Adrenal gland (tissue), 12 donors: Measurements from ENCODE around the gene STAP2. TPM values are rescaled to one million over a fixed set of nuclear protein-coding genes. Genes with fewer than 3 reads are reported as not detected.

Experiments
- DNase-seq, 7 donors: peaks; one replicate each; pipeline ENCODE4 v3.0.0-alpha.2; 2019 to 2020
- H3K27ac ChIP-seq, 5 donors: fragments of 200-600 bp; sonication (generic) in 4 of 5; 1 replicate in 3 of 5; 2 replicates in 2 of 5; pipeline versions ENCODE4 v1.5.1 to v1.8.0; 2016 to 2020; ENCODE audit warnings: mild to moderate bottlenecking in 1 of 5
- H3K27me3 ChIP-seq: fragments of 200-600 bp; 2 replicates; pipeline ENCODE4 v1.8.0; 2021
- H3K36me3 ChIP-seq, 2 donors: fragments of 200-600 bp; replicated peaks in 1 of 2; 1 replicate in 1 of 2; 2 replicates in 1 of 2; pipeline versions ENCODE4 v1.5.1 to v1.8.0; 2018 to 2022
- H3K4me1 ChIP-seq, 2 donors: fragments of 200-600 bp; replicated peaks in 1 of 2; 1 replicate in 1 of 2; 2 replicates in 1 of 2; pipeline versions ENCODE4 v1.5.1 to v1.8.0; 2018 to 2021
- H3K4me3 ChIP-seq, 4 donors: fragments of 200-600 bp; sonication (generic) in 3 of 4; one replicate each; pipeline ENCODE4 v1.5.1; 2016 to 2018
- H3K9me3 ChIP-seq, 3 donors: fragments of 200-600 bp; sonication (generic) in 1 of 3; replicated peaks in 1 of 3; 1 replicate in 2 of 3; 2 replicates in 1 of 3; pipeline versions ENCODE4 v1.5.1 to v1.8.0; 2016 to 2021
- POLR2A ChIP-seq, 2 donors: fragments of 450-650 bp; IDR thresholded peaks; one replicate each; pipeline ENCODE4 v1.6.1; 2017; ENCODE audit warnings: antibody characterized with exemption in 2 of 2, mild to moderate bottlenecking in 2 of 2, moderate library complexity in 1 of 2
- WGBS, 4 donors: extraction: QIAGEN DNeasy Blood & Tissue Kit in 2 of 4; methylation state at CpG; one replicate each; pipeline versions ENCODE4 v1.1.5 to v1.1.7; 2013 to 2017; 5-methylcytosine and 5-hydroxymethylcytosine counted together
- intact Hi-C, 2 donors: fragments of 100-400 bp; cut with DNase I; formaldehyde crosslinking; loops; one replicate each; pipeline versions ENCODE4 v1.14.1 to v1.15.0; 2022 to 2023
- polyA plus RNA-seq, 3 donors: library from polyadenylated mRNA; stranded (reverse); fragments of 200-250 nt in 2 of 3; fragments of 350-450 nt in 1 of 3; fragmentation: Illumina TruSeq in 1 of 3; extraction: RNeasy Lipid Tissue Mini Kit (QIAGEN cat#74804) in 1 of 3; gene quantifications; one replicate each; pipeline ENCODE4 v1.2.3, GENCODE V29; 2013 to 2014
- total RNA-seq, 9 donors: library from RNA; depleted of rRNA in 4 of 9; stranded (reverse); fragments of >200 nt in 4 of 9; fragments of 120-200 nt in 1 of 9; fragmentation: NEBNext Ultra II Directional in 1 of 9; extraction: Animal tissue kit (Norgen Biotek cat#: 25700) in 1 of 9; gene quantifications; one replicate each; pipeline versions ENCODE4 v1.1.0 to v1.2.4, GENCODE V29; 2013 to 2023
- TF ChIP-seq, protein P1 (sequence below), 6 experiments: fragments of 450-650 bp in 4 of 6; fragments of 200-600 bp in 2 of 6; sonication (generic) in 1 of 6; IDR thresholded peaks; 1 replicate in 5 of 6; 2 replicates in 1 of 6; pipeline versions ENCODE4 v1.5.1 to v1.8.0; 2016 to 2021; ENCODE audit warnings: antibody characterized with exemption in 6 of 6, mild to moderate bottlenecking in 2 of 6, moderate library complexity in 1 of 6
- donor health status: healthy with polysubstance abuse.
- donor health status: Bipolar disorder and iron deficiency.
- donor health status: DM: yes; HTN: yes; CAD: no.
- donor health status: DM: no; HTN: no; CAD: no.
- donor health status: DM: no; HTN: no; CAD: no.
- donor health status: DM: yes; HTN: yes; CAD: no.

Gene STAP2
- total and polyA plus RNA-seq, 12 donors: 5.7 to 106 (median 36.5) TPM

DNA sequence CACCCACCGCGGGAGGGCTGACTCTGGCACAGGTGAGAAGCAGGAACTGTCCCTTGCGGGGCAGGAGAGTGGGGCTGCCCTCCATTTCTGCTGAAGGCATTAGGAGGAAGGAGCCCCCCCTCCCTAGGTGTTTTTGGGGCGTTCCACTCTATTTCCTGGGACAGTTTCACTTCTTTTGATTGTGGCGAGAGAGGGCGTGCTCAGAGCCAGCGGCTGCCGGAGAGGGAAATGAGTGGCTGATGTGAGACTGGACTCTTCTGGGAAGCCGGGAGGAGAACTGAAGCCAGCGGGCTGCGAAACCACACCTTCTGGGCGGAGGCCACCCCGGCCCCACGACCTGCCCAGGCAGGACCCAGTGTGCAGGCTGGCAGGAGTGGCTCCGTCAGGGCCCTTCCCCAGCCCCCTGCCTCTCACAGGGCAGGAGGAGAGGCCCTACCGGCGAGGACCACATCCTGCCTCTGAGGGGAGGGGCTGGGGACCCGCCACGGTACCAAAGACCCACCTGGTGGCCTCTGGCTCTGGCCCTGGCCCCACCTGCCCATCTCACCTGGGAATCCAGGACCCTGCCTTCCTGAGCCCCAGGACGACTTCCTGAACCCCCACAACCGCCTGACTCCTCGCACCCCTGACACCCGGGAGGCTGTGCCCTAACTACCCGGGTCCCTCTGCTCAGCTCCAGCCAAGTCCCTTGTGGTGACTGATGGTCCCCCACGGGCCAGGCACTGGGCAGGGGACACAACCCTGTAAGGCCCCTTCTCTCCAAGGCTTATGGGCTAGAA, 30.7 kb upstream of the STAP2 start:
- Histone ChIP-seq H3K9me3 (no peaks in the 10 kb centered on the region), H3K4me1 (peaks cover 61 to 68% of the 10 kb centered on the region in 2 donors), H3K36me3 (peaks cover 0 to 28% of the 10 kb centered on the region in 2 donors), H3K27ac (peak overlapping the region in 4 of 5 donors; percentile 4 to 96 (median 72)), H3K4me3 (peak overlapping the region in 1 of 4 donors; percentile 22), H3K27me3 (no peaks in the 10 kb centered on the region)
- intact Hi-C loops: no loop called here
- TF ChIP-seq, protein P1, sequence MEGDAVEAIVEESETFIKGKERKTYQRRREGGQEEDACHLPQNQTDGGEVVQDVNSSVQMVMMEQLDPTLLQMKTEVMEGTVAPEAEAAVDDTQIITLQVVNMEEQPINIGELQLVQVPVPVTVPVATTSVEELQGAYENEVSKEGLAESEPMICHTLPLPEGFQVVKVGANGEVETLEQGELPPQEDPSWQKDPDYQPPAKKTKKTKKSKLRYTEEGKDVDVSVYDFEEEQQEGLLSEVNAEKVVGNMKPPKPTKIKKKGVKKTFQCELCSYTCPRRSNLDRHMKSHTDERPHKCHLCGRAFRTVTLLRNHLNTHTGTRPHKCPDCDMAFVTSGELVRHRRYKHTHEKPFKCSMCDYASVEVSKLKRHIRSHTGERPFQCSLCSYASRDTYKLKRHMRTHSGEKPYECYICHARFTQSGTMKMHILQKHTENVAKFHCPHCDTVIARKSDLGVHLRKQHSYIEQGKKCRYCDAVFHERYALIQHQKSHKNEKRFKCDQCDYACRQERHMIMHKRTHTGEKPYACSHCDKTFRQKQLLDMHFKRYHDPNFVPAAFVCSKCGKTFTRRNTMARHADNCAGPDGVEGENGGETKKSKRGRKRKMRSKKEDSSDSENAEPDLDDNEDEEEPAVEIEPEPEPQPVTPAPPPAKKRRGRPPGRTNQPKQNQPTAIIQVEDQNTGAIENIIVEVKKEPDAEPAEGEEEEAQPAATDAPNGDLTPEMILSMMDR (IDR thresholded peaks at IDR 0.05): no peak
- no peak for TF ChIP-seq POLR2A (IDR thresholded peaks at IDR 0.05)
- 50 to 59% (median 56%) methylated on average over 13 to 25 of the region's 25 CpGs for WGBS, 4 donors
- peak in 3 of 7 donors; percentile 37 to 56 (median 50) for DNase-seq

DNA sequence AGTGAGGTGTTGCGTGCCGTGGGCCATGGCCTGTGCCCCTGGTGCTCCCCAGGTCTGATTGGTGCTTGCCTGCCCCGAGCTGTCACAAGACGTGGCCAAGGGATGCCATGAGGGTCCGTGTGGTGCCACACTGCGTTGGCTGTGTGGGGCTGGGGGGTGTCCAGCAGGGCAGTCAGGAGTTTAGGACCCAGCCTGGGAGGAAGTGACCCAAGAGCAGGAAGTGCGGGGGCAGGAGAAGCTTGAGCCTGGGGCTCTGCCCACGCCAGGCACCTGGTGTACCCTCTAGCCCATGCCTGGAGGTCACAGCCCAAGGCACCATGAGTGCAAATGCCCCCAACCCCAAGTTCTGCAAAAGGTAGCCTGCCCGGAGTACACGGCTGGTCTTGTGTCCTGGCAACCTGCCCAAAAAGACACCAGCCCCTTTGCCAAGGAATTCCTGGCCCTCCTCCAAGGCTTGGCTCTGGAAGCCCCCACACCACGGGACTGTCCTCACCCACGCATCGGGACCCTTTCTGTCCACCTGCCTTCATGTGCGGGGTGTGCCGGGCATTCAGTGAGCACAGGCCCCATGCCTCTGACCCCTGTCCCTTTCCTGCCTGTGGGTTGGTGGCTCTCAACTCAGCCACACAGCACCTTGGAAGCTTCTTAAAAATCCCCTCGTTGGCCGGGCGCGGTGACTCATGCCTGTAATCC, 29.6 kb upstream of the STAP2 start:
- Histone ChIP-seq H3K9me3 (no peaks in the 10 kb centered on the region), H3K27ac (peak overlapping the region in 3 of 5 donors; percentile 17 to 96 (median 55)), H3K4me1 (peaks cover 50 to 57% of the 10 kb centered on the region in 2 donors), H3K27me3 (no peaks in the 10 kb centered on the region), H3K36me3 (peaks cover 0 to 38% of the 10 kb centered on the region in 2 donors), H3K4me3 (no peak overlapping the region)
- intact Hi-C loops: no loop called here
- WGBS, 4 donors: 35 to 70% (median 52%) methylated on average over 4 to 19 of the region's 19 CpGs
- peak in 3 of 7 donors; percentile 23 to 63 (median 49) for DNase-seq
- TF ChIP-seq, protein P1 (IDR thresholded peaks at IDR 0.05): no peak
- no peak for TF ChIP-seq POLR2A (IDR thresholded peaks at IDR 0.05)

DNA sequence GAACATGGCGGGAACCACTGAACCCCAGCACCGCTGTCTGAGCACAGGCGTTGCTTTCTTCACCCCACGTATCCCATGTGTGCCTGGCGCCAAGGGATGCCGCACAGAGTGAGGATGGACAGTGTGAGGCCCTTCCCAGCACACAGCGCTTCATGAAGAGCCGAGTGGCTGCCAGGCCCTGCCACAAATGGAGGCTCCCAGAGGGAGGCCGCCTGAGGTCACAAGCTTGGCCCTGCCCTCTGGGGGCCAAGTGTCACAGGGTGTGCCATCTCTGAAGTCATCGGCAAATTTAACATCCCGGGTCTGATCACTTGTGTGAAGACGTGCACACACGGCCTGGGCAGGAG, 29.1 kb upstream of the STAP2 start:
- no peaks in the 10 kb centered on the region for H3K9me3 ChIP-seq
- DNase-seq: peak in 1 of 7 donors; percentile 27
- TF ChIP-seq POLR2A (IDR thresholded peaks at IDR 0.05): no peak
- TF ChIP-seq, protein P1 (IDR thresholded peaks at IDR 0.05): no peak
- H3K36me3 ChIP-seq: peaks cover 0 to 43% of the 10 kb centered on the region in 2 donors
- peaks cover 45 to 52% of the 10 kb centered on the region in 2 donors for H3K4me1 ChIP-seq
- peak overlapping the region in 3 of 5 donors; percentile 17 to 96 (median 55) for H3K27ac ChIP-seq
- no peaks in the 10 kb centered on the region for H3K27me3 ChIP-seq
- intact Hi-C loops: no loop called here
- 71 to 98% (median 83%) methylated on average over 6 to 13 of the region's 13 CpGs for WGBS, 4 donors
- no peak overlapping the region for H3K4me3 ChIP-seq

DNA sequence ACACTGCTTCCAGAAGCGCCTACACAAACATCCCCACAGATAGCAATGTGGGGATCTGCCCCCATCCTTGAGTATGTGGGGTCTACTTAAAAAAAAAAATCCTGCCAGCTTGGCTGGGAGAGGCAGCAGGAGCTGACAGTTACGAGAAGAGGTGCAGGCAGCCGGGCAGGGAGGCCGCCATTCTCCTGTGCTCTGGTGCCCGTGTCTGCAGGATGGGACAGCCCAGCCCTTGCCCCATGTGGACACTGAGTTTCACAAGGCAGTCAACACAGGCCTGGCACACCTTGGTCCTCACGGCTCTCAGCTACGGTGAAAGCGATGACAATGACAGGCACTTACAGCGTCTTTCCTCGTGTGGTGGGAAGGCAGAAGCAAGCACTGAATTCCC, 28.7 kb upstream of the STAP2 start:
- TF ChIP-seq, protein P1 (IDR thresholded peaks at IDR 0.05): no peak
- TF ChIP-seq POLR2A (IDR thresholded peaks at IDR 0.05): no peak
- Histone ChIP-seq H3K27me3 (no peaks in the 10 kb centered on the region), H3K4me1 (peaks cover 41 to 48% of the 10 kb centered on the region in 2 donors), H3K27ac (no peak overlapping the region), H3K36me3 (peaks cover 0 to 47% of the 10 kb centered on the region in 2 donors), H3K4me3 (no peak overlapping the region), H3K9me3 (no peaks in the 10 kb centered on the region)
- intact Hi-C loops: no loop called here
- DNase-seq: peak in 1 of 7 donors; percentile 38
- 87 to 93% (median 89%) methylated on average over 8 to 10 of the region's 10 CpGs for WGBS, 4 donors
